ENCODE data around the gene IRF3.

Gene IRF3, protein sequence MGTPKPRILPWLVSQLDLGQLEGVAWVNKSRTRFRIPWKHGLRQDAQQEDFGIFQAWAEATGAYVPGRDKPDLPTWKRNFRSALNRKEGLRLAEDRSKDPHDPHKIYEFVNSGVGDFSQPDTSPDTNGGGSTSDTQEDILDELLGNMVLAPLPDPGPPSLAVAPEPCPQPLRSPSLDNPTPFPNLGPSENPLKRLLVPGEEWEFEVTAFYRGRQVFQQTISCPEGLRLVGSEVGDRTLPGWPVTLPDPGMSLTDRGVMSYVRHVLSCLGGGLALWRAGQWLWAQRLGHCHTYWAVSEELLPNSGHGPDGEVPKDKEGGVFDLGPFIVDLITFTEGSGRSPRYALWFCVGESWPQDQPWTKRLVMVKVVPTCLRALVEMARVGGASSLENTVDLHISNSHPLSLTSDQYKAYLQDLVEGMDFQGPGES

DNA sequence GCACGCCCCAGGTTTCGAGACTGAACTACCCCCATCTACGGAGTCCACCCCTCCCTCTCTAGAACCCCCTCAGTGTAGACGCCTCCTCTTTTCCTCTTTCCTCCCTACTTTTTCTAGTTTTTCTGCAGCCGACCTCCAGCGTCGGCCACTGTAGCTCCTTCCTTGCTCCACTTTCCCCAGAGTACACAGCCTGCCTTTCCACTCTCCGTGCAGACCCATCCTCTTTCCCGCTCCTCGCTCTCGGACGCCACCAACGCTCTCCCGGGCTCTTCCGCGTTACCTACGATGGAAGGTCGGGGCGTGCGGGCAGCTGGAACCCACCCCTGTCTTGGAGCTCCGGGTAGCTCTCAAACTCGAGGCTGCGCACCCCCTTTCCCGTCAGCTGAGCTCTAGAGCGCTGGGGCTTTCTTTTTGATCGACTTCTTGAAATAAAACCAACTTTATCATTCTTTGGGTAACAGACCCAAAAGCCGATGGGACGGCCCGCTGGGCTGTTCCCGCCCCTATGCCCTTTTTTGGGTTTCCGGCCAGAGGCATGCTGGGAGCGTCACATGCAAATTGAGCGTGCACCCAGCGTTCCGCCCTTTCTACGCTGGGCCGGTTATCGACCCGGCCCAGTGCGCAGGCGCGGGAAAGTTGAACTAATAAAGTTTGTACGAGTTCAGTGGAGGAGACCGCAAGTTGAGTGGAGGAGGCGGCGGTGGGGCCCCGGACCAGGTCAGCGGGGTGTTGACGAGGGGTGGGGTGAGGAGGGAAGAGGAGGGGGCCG is at the start of gene IRF3, which contains the start of gene BCL2L12:
Gene IRF3 (minus strand): TSS at position 507 of the 769 bp plus-strand sequence. CDS start 1,019 bp downstream, outside the sequence.
Gene BCL2L12 (plus strand): TSS at position 583 of the 769 bp plus-strand sequence. CDS start 760 bp downstream, outside the sequence.
- peak; percentile 98 for DNase-seq

DNA sequence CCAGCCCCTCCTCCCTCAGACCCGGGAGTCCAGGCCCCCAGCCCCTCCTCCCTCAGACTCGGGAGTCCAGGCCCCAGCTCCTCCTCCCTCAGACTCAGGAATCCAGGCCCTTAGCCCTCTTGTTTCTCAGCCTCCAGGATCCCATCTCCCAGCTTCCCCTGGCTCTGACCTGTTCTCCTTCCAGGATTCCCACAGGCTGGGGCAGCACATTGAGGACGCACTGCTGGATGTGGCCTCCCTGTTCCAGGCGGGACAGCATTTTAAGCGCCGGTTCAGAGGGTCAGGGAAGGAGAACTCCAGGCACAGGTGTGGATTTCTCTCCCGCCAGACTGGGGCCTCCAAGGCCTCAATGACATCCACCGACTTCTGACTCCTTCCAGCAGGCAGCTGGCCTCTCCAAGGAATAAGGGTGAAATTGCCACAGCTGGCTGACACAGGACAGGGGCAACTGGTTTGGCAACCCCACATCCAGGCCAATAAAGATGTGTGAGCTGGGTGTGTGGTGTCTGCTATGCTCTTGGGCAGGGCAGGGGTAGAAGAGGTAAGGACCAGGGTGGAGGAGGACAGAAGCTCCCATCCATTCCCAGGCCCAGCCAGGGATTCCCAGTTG is 47.7 kb upstream of the IRF3 start:
- DNase-seq = peak; percentile 81

DNA sequence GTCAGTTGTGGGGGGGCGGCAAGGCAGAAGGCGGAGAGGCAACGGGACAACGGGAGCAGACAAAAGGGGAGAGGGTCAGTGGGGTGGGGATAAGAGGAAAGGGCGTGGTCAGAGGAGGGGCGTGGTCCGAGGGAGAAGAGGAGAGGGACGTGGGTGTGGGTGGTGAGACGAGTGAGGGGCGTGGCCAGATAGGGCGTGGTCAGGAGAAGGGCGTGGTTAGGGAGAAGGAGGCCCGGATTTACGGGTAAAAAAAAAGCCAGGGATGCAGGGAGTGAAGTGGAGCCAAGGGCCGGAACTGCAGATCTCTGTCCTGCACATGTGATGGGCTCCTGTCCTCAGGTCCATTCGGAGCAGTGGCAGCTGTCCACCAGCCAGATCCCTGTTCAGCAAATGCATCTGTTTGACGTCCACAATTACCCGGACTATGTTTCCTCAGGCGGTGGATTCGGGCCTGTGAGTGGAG is 46.8 kb upstream of the IRF3 start:
- peak; percentile 84 for DNase-seq

DNA sequence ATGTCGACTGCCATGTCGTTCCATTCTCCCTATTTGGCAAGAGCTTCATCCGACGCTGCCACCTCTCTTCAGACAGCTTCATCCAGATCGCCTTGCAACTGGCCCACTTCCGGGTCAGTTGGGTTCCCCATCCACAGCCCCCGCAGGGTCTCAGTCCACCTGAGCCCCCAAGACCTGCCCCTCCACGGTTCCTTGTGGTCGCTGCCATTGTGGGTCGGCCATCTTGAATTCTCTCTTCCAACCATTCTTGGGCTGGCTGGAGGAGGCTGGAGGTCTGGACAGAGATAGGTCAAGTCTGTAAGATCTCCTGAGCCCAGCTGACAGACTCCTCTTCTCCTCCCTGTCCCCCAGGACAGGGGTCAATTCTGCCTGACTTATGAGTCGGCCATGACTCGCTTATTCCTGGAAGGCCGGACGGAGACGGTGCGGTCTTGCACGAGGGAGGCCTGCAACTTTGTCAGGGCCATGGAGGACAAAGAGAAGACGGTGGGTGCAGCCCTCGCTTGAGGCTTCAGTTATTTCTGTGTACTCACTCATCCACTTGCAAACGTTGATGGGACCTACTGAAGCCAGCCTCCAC is 44.8 kb upstream of the IRF3 start:
- DNase-seq = peak; percentile 70

DNA sequence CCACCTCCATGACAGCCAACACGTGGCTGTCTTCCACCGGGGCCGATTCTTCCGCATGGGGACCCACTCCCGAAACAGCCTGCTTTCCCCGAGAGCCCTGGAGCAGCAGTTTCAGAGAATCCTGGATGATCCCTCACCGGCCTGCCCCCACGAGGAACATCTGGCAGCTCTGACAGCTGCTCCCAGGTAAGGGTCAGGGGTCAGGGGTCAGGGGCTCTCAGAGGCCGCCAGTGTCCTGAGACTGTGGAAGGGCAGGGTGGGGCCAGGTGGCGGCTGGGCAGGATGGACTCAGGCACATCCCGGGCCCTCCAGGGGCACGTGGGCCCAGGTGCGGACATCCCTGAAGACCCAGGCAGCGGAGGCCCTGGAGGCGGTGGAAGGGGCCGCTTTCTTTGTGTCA is 40.3 kb upstream of the IRF3 start:
- no peak for DNase-seq

DNA sequence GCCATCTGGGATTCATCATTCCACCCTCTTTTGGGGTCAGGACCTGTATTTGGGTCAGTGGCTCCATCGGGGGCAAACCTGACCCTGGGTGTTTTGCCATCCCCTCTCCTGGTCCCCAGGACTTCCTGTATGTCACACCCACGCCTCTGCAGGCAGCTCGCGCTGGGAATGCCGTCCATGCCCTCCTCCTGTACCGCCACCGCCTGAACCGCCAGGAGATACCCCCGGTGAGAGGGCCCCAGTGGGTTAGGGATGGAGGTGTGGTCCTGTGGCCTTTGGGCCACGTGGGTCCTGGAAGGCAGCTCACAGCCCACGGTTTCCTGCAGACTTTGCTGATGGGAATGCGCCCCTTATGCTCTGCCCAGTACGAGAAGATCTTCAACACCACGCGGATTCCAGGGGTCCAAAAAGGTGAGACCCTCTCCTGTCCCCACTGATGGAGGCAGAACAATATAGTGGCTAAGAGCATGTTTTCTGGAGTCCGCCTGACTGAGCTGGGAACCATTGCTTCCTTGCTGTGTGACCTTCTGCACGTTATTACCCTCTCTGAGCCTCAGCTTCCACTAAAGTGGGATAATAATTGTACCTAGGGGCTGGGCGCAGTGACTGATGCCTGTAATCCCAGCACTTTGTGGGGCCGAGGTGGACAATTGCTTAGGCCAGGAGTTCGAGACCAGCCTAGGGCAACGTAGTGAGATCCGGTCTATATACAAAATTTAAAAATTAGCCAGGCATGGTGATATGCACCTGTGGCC is 39.4 kb upstream of the IRF3 start:
- DNase-seq = no peak

DNA sequence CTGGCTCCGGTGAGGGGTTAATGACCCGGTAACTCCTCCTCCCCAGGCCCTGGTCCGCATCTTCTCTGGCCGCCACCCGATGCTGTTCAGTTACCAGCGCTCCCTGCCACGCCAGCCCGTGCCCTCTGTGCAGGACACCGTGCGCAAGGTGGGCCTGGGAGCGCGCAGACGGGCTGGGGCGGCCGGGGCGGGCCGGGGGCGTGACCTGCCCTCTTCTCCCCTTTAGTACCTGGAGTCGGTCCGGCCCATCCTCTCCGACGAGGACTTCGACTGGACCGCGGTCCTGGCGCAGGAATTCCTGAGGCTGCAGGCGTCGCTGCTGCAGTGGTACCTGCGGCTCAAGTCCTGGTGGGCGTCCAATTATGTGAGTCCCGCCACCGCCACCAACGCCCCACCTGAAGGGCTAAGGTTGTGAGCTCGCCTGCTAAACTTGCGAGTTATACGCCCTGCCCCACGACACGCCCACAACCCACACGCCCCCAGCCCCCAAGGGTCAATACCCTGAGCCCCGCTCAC is 35.7 kb upstream of the IRF3 start:
- DNase-seq = no peak

DNA sequence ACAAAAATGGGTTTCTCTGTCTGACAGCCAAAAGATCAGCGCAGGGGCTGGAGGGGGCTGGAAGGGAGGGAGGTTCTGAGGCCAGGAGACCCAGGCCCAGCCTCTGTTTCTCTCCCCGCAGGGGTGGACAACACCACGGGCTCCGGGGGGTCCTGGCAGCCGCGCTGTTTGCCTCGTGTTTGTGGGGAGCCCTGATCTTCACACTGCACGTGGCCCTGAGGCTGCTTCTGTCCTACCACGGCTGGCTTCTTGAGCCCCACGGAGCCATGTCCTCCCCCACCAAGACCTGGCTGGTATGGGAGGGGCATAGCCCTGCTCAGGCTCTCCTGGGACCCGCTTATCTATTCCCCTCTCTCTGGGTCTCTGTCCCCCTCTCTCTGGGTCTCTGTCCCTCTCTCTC is 34.9 kb upstream of the IRF3 start:
- no peak for DNase-seq

DNA sequence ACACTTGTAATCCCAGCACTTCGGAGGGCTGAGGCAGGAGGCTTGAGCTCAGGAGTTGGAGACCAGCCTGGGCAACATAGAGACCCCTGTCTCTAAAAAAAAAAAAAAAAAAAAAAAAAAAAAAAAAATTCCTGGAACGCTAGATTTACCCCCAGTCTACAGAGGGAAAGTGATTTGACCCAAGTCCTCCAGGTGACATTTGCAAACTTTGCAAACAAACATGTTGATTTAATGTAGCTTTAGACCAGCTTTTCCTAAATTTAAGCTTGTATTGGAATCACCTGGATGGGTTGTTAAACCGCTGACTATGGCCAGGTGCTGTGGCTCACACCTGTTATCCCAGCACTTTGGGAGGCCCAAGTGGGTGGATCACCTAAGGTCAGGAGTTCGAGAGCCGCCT is 33.7 kb upstream of the IRF3 start:
- no peak for DNase-seq

DNA sequence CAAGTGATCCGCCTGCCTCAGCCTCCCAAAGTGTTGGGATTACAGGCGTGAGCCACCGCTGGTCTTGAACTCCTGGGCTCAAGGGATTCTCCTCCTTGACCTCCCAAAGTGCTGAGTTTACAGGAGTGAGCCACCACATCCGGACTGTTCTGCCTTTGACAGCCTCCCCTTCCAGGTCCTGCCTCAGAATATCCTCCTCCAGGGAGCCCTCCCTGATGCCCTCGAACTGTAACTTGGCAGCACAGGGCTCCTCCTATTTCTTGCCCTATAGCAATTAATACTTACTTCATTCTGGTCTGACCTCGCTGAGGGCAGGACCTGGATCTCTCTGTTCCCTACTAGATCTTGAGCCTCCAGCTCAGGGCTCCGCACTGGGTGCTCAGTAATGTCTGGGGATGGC is 31.2 kb upstream of the IRF3 start:
- no peak for DNase-seq

DNA sequence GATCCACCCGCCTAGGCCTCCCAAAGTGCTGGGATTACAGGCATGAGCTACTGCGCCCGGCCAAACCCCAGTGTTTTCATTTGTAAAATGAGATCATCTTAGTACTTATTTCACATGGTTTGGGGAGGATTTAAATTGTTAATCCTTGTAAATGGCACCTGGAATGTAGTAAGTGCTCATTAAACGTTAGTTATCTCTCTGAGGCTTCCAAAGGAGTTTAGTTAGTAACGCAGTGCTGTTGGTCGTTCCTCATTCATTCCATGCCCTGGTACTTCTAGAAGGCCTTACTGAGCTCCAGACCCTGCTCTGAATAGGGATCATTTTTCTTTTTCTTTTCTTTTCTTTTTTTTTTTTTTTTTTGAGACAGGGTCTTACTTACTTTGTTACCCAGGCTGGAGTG is 30.5 kb upstream of the IRF3 start:
- no peak for DNase-seq

DNA sequence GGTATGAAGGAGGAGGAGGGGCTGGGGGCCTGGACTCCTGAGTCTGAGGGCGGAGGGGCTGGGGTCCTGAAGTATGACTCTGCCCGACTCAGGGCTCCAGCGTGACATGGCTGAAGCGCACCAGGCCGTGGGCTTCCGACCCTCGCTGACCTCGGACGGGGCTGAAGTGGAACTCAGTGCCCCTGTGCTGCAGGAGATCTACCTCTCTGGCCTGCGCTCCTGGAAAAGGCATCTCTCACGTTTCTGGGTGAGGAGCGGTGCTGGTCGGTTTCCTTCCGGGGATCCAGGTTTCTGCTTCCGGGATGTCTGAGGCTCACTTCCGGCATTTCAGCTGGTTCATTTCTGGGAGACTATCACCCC is 26.5 kb upstream of the IRF3 start:
- no peak for DNase-seq

DNA sequence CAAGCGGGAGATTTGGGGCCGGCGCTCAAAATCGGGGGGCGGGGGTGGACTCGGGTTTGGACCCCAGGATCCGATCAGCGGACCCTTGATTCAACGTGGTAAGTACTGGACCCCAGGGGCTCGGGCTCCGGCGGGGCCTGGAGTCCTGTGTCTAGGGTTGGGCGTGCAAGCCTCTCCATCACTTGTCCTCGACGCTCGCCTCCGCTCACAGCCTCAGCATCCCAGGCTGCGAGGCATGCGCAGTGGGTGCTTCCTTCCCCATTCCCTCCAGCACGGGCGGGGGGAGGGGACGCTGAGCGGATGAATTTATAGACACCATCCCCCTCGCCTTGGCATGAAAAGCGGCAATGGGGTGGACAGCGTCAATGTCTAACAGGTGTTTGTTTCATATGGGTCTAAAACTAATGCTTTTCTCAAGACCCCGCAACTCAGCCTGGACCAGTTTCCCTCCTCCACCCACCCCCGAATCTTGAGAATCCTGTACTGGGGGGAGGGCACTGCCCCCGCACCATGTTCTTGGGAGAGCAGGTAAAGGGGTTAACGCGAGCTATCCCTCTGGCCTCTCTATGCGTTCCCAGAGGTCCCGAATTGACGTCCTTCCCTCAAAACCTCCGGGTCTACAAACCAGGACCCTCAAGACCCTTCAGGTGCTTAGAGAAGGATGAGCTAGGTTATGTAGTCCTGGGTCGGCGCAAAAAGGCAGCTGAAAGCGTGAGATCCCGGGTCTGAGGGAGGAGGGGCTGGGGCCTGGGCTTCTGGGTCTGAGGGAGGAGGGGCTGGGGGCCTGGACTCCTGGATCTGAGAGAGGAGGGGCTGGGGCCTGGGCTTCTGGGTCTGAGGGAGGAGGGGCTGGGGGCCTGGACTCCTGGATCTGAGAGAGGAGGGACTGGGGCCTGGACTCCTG is 25.8 kb upstream of the IRF3 start:
- peak; percentile 82 for DNase-seq

DNA sequence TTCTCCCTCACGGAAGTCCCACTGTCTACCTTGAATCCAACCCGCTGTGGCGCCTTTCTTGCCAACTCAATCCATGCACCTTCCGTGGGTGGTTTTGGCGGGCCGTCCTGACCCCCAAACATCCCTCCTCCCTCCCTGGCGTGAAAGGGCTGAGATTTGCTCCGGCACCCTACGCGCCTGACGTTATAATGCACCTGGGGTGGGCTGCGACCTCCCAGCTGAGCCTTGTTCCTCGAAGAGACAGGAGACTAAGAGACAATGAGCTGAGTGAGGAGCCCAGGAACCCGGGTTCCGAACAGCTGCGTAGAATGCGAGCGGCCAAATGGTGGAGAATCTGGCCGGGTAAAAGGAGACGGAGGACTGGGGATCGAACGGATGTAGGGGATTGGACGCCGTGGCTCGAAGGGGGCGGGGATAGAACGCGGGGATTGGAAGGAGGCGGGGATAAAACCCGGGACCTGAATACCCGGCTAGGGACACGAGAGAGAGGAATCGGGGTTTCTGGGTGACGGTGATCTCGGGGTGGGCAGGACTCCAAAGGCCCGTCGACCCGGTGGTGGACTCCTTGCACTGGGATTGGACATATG is 25.1 kb upstream of the IRF3 start, which contains the start of gene CPT1C:
Gene CPT1C (plus strand): TSS at position 461 of the 587 bp plus-strand sequence. CDS start 1,137 bp downstream, outside the sequence.
- peak; percentile 91 for DNase-seq

DNA sequence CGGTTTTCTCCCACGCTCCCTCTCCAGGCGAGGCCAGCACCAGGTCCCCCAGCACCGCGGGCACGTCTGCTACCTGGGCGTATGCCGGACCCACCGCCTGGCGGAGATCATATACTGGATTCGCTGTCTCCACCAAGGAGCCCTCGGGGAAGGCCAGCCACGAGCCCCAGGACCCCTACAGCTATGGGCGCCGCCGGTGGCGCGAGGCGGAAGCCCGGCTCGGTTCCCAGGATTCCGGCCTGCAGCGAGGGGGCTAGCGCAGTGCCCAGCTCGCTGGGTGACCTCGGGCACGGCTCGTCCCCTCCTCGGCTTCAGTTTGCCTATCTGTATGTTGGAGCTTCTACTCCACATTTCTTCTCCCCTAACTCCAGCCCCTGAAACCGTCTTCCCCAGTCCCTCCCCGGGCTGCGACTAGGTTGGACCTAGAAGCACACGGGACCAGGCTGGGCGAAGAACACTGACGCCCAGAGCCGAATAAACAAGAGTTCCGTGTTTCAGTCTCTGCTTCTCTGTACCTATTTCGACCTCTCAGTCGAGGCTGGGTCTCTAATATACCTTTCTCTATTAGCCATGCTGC is 24.5 kb upstream of the IRF3 start:
- no peak for DNase-seq

DNA sequence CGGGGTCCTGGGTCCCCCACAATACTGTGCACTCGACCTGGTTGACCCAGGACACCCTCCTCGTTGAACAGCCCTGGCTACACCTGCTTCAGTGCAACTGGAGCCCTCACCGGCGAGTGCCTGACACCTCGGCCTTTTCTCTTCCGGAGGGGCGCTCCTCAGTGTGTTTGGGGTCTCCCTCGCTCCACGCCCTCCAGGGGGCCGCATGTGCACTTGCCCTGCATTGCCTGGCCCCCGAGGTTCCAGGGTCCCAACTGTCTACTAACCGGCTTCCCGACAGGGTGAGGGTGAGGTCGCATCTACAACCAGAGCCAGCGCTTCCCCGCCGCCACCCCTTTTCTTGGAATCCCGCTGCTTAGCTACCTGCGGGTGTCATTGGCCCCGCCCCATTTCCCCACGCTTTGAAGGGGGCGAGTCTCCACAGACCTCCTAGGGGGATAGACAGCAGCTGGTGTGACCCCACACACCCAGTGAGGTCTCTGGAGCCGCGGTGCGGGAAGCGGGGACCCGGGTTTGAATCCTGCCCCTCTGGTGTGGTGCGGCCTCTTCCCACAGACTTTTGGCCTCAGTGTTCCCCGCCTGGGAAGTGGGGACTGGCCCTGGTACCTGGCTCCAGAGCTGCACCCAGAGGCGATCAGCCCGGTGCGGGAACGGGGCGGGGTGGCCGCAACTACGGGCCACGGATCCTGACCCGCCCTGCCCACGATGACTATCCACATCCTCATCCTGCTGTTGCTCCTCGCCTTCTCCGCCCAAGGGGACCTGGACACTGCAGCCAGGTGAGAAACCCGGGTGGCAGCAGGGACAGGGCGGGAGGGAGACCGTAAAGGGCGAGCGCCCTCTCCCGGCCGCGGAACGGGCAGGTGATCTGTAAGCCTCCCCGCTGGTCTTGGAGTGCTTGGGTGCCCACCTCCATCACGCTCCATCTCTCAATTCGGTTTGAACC is 23.7 kb upstream of the IRF3 start, which contains the start of gene ADM5:
Gene ADM5 (plus strand): TSS at position 462 of the 946 bp plus-strand sequence. CDS start 244 bp downstream, at position 706.
- peak; percentile 87 for DNase-seq

DNA sequence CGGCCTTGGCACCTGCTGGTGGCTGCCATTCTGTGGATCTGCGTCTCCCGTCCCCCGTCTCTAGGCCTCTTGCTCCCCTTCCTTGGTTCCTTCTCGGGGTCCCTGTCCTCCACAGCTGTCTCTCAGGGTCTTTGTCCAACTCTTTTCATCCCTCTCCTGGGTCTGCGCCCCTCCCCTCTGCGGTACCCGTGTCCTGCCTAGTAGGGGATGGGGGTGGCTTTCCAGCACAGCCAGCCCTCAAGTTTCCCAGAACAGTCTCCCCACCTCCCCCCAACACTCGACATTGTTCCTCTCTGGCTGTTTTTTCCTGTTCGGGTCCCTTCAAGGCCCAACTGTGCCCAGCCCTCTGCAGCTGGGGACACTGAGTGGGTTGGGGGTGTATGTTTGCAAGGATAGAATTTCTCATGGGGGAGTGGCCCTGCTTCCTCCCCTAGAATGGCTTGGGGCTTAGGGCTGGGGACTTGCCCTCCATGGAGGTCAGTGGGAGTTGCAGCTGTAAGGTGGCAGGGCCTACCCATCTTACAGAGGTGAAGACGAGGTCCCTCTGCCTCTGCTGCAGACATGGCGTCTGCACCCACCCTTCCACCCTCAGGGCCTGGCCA is 23.0 kb upstream of the IRF3 start:
- DNase-seq = no peak

Measured in islet precursor cell (in vitro differentiated cells).